ENCODE measurements around the gene KIAA1328.
A peak's percentile ranks its signal among the peaks of the same experiment; 100 is the strongest.
"Not testable (repeated sequence)": the region's sequence is repeated elsewhere in the genome, so short reads cannot be mapped to it uniquely, and the experiment has no call there.

The KIAA1328 gene

DNA sequence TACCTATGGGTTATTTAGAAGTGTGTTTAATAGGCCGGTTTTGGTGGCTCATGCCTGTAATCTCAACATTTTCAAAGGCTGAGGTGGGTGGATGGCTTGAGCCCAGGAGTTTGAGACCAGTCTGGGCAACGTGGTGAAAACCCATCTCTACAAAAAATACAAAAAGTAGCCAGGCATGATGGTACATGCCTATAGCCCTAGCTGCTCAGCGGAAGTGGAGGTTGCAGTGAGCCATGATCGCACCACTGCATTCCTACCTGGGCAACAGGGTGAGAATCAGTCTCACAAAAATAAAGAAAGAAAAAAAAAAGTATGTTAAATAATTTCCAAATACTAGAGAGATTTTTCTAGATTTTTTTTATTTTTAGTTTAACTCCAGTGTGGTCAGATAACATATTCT lies 316.0 kb downstream of the KIAA1328 start:
- no peak for DNase-seq (ENCODE audit: low read depth, low spot score)

DNA sequence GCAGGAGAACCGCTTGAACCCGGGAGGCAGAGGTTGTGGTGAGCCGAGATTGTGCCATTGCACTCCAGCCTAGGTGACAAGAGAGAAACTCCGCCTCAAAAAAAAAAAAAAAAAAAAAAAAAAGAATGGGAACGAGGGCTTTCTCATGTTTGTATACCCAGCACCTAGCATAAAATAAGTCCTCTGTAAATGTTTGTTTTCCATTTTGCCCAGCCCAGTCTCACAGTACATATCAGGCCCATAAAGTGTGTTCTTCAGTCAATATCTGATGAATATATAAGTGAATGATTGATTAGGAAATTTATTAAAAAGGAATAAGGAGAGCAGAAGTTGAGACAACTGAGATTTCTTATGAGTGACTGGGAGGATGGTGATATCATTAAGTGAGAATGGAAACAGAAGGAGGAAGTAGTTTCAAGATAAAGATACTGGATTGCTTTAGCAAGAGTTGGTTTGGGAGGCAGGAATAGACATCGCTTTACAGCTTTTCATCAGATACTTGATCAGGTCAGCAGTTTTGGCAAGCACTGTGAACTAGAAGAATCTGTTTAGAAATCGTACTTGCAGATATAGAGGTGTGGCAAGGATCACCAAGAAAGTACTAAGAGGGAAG lies 327.5 kb downstream of the KIAA1328 start:
- DNase-seq (ENCODE audit: low read depth, low spot score) = no peak

DNA sequence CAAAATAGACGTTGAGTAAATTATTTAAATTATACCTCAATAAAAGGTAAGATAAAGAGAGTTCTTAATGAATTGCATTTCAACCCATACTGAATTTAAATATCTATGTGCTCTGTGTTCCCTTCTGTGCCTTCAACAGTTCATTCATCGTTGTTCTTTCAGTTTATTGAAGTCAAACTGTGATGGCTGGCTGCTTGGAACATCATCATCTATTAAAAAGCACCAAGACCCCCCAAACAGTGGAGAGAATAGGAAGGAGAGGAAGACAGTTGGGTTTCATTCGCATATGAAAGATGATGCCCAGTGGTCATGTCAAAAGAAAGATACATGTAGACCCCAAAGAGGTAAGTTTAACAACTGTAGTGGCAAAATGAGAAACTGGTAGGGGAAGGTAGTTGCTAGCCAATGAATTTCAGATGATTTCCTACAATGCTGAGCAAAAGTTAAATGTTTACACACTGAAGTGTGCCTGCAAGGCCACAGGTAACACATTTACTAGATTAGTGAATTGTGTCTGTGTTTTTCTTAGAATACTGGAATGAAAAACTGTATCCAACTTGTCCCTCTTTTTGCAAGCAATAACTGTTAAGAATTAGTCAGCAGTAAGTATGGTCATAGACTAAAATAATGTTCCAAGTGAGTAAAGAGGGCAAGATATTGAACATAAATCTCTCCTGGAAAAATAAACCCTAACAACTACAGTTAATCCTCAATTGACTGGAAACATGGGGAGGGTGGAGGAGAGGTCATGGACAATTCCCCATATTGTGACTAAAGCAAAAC lies 331.3 kb downstream of the KIAA1328 start:
- DNase-seq (ENCODE audit: low read depth, low spot score) = no peak

DNA sequence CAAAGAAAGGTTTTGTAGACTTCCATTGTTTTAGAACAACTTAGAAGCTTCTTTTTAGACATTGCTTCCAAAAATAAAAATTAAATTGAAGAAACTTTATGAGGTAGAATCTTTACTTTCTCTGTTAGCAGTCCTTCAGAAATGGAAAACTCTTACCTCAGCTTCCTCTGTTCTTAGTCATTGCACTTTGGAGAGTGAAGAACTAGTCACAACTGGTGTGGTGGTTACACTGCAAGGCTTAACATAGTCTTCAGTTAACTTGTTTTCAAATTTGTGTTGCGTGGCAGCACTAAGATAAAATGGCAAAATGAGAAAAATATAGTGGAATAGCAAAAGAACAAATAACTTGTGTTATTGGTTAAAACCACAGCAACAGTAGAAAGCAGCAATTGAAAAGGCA lies 332.6 kb downstream of the KIAA1328 start:
- DNase-seq (ENCODE audit: low read depth, low spot score) = no peak

DNA sequence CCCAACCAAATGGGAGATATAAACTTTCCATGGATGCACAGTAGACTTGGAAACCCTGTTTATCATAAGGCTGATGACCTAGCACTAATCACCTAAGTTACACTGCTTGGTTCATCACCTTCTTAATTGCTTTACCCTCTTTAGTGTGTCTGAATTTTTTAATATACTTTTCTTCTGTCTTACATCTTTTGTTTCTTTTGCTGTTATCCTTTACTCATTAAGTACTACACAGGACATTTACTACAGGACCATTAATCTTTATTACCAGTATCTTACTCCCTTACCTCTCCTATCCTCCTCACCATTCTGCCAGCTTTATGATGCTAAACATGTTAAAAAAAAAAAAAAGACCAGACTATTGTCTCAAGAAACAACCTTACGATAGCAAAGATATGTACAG lies 333.6 kb downstream of the KIAA1328 start:
- DNase-seq (ENCODE audit: low read depth, low spot score) = no peak

DNA sequence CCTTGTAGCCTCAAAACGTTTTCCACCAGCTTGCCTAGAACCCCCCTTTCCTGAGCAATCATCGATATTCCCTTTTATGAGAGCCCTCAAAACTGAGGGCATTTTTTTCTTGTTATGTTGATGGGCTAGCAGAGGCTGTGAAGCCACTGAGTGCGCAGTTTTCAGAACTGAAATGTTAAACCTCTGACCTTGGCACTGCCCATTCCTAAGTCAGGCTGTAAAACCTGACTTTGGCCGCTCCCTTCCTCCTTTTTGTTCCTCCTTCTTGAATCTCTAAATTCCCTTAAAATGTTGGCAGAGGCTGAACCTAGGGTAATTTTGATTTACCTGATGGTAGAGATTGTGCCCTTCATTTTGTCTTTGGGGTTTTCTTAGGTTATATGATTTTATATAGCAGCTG lies 334.2 kb downstream of the KIAA1328 start:
- DNase-seq (ENCODE audit: low read depth, low spot score) = no peak

DNA sequence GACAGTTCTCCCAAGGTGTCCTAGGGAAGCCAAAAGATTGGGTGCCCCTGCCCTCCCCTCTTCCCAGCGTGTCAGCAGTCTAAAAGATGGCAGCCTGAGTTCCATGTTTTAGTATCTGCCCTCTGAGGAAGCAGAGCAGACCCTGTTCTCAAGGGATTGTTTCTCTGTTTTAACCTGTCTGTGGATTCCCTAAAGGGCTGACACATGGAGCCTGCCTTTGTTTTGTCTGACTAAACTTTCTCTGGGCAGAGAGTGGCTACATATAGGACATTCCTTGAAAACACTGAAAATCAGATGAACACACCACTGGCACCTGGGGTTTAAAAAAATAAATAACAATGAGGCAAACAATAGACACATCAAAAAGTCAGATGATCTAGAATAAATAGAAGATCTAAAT lies 337.6 kb downstream of the KIAA1328 start:
- DNase-seq (ENCODE audit: low read depth, low spot score) = no peak

DNA sequence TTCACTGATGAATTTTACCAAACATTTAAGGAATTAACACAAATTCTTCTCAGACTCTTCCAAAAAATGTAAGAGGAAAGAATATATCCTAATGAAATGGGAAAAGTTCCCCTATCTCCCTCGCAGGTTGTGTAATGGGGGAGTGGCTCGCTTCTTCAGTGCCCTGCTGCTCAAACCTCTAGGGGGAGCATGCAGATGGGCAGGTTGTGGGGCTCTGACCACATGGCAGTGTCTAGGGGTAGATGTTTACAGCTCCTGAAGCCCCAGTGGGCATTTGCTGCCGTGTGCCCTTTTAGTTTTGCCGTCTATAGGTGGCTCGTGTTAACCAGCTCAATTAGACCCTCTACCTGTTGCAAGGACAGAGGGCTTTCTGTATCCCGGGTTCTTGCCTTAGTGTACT lies 338.0 kb downstream of the KIAA1328 start:
- not testable (repeated sequence) for DNase-seq (ENCODE audit: low read depth, low spot score)

DNA sequence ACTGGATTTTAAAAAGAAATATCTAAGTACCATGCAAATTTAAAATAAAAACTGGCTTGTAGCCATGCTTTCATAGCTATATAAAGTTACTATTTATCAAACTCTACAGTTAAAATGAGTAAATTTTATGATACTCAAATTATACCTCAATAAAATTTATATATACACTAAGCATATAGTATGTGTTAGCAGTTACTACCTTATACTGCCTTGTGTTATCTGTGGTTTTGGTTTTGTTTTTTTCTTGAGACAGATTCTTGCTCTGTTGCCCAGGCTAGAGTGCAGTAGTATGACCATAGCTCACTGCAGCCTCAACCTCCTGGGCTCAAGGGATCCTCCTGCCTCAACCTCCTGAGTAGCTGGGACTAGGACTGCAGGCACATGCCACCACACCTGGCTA lies 342.1 kb downstream of the KIAA1328 start:
- DNase-seq (ENCODE audit: low read depth, low spot score) = no peak

DNA sequence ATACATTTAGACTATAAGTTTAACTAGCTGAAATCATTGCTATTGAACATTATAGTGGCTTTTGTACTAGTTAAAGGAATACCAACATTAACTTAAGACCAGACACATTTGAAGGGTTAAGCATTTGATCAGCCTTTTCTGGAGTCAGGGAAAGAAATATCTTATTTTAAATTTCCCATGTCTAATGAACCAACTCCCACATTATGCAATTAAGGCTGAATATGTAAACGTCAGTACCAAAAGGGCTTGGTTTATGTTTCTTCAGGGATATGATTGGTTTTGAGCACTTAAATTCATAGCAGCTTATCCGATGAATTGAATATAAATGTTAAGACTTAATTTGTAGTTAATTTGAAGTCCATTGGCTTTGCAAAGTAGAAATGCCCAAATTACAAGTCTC lies 344.5 kb downstream of the KIAA1328 start:
- DNase-seq (ENCODE audit: low read depth, low spot score) = no peak

DNA sequence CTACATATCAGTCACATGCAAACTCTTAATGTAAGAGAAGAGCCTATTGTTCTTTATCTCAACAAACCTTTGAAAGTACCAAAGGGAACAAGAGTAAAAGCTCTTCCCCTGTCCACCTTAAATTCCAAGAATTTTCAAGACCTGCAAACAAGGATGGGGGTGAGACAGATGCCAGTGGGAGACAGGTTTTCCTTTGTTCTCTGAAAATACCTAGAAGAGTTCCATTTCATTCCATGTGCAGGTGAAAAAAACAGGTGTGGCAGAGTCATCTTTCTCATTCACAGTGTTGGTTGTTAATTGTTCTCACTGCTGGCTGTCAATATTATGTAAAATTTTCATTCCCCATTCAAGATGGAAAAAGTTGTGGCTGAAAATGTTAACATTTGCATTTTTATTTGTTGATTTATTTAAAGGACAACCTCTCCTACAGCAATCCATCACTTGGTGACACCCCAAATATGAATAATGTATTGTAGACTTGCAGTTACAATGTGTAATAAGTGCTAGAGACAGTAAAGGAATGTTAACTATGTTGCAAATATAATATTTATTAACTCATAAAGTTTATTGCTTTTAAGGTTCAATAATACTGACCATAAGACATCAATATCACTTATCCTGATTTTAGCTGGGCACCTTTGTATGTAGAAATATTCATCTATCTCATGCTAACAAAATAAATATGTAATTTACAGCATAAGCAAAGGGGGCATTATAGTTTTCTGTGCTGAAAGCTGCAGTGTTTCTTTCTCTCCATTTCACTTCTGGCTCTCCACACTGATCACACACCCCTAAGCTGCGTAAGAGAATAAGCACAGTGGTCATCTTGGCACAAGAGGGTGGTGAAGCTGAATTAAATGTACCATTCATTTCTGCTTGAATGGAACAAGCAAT lies 347.0 kb downstream of the KIAA1328 start:
- DNase-seq (ENCODE audit: low read depth, low spot score) = no peak

DNA sequence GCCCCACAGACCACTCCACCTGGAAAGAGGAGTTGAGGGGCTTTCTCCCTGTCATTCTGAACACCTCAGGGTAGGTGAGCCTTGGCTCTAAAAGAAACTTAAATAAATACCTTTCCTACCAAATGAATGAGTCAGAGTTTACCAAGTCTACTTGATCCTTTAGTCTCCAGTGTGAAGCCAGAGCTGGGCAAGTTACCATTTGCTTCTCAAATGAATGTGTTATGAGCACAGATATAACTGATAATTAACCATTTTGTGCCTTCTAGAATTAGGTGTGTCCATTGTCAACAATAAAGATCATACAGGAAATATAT lies 347.7 kb downstream of the KIAA1328 start:
- no peak for DNase-seq (ENCODE audit: low read depth, low spot score)

DNA sequence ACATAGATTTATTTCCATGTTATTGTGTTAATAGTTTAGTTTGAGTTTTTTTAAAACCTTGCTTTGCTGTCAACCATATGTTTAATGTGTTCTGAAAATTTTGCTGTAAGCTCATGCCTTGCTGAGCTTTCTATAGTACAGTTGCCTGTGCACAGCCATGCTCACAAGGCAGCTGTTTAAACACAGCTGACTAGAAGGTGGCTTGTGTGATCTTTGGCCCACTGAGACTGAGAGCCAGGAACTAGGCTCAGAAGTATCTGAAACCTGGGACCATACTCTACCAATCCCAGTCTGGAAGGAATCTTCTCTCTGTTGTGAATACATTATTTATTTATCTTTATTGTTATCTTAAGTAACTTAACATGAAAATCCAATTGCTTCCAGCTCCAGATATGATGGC lies 350.5 kb downstream of the KIAA1328 start:
- peak; percentile 51 for DNase-seq (ENCODE audit: low read depth, low spot score)

DNA sequence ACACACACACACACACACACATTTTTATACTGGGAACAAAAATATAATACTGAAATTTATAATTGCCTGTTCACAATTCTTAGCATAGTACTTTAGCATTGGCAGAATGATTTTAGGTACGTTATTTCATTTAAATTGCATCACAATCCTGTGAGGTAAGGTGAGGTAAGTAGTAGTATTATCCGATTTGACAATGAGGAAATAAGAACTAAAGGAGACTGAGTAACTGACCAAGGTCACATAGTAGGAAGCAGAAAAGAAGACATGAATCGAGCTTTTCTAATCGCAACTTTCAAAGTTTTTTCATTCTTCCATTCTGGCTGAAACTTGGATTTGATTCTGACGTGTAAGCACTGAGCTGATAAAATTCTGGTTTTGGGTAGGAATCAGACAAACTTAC lies 351.2 kb downstream of the KIAA1328 start:
- DNase-seq (ENCODE audit: low read depth, low spot score) = no peak

DNA sequence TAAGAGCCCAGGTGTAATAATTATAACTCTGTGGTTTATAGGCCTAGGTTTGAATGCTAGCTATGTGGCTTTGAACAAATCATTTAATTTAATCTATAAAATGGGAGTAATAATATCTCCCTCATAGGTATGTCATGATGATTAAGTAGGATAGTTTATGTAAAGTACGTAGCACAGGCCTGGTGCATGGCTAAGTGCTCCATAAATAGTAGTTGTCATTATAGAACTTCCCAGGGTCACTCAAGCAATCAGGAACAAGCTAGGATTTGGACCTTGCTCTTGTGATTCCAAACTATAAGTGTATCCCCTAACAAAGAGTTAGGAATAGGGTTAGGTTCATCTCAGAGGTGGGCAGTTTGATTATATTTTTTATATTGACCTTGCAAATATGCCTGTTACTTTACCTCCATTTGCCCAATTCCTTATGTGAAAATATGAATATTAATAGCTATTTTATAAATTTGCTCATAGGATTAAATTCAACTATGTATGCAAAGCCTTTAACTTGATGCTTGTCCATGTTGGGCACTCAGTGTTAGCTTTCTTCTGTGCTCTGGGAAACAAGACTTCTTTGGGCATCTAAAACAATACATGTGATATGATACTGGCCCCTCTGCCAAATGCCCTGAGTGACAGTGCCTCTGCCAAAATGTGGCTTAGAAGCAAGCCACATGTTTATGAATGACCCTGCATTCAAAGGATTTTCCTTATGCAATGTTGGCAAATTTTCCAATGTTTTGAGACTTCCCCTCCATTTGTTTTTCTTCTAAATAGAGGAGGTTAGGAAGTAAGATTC lies 353.6 kb downstream of the KIAA1328 start:
- DNase-seq (ENCODE audit: low read depth, low spot score) = no peak

DNA sequence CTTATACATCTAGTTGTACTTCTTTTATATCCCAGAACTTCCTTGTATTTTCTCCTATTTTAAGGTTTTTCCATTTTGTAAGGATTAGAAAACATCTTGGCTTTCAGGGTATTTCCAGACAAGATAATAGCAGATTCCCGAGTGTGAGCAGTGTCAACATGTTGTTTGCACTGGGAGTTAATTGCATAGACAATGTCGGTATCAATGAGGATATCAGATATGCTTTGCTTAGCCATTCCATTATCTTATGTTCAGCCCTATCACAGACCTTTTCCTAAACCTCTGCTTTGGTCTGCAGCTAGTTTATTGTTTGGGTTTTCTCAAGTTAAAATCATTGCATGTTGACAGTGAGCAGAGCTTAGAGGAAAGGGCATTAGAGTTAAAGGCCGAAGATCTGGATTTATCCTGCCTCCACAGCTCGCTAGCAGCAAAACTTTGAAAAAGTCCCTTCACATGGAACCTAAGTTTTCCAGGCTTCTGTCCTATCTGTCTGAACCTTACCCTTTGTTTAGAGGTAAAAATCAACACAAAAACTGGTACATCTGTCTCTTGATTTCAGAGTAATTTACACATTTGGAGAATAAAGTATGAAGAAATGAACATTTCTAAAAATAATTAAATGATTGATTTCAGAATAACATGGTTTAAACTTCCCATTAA lies 355.4 kb downstream of the KIAA1328 start:
- no peak for DNase-seq (ENCODE audit: low read depth, low spot score)

DNA sequence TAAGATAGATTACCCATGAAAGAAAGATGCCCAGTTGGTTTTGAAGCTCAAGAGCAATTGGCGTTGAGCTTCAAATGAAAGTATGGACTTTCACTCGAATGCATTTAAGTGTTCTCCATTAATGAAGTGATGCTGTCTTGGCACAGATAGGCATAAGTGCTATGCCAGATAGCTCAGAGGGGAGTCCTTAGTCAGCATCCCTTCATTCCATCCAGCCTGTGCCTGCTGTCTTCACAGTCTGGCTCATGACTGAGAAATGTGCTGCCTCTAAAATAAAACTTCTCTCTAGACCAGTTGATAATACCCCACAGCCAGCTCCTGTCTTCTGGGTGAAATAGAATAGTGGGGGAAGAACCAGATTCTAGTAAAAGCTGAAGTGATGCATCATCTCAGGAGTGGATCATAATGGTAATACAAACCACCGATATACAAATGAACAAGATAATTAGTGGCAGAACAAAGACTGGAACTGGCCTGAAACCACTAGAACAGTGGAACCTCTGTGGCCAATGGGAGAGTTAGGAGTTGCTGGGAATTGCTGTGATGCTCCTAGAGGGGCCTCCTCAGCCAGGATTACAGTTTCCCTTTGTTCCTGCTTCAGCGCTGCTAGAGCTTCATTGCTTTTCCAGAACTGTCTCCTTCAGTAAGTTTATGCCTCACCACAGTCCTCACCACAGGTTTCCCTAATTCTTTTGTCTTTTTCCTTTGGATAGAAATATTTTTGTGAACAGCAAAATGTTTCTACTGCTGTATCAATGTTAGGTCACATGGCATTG lies 359.3 kb downstream of the KIAA1328 start:
- no peak for DNase-seq (ENCODE audit: low read depth, low spot score)

DNA sequence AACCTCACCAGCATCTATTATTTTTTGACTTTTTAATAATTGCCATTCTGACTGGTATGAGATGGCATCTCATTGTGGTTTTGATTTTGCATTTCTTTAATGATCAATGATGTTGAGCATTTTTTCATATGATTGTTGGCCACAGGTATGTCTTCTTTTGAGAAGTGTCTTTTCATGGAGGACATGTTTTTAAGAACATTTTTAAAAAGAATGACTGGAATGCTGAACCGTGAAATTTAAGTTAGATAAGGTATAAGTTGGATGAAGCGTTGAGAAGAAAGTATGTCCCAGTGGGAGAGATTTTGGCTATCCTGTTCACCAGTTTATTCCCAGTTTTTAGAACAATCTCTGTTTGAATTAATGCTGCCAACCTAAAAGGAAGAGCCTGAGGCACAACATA lies 370.8 kb downstream of the KIAA1328 start:
- DNase-seq (ENCODE audit: low read depth, low spot score) = no peak

DNA sequence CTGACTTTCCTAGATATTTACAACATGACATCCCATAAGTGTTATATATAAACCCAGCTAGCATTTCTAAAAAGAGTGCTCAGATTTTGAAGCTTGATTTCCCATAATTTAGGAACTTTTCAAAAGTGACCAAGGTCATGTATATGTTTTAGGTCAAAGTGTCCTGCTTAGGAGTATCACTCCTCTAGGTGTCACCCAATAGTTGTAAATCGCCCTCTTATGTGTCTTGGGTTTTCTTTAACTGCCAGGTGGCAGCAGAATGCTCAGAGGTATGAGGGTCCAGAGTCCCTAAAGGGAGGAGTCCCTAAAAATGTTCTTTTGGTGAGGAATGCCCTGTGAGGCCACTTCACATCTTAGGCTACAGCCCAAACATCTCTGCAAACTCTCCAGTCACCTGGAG lies 378.4 kb downstream of the KIAA1328 start:
- DNase-seq (ENCODE audit: low read depth, low spot score) = no peak

DNA sequence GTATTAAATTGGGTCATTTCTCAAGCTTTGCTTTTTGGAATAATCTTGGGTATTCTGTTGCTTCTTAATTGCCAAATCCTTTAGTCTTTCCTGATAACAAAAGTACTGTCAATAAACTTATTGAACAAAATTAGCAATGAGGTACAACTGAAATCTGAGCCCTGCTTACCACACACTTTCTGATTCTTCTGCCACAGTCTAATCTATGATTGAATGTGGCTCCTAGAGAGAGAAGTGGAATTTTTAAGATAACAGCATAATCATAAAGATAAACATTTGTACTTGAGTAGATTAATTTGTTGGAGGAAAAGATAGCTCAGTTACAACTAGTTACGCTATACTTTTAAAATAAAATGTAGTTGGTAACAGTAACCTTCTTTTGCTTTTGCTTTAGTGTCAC lies 381.9 kb downstream of the KIAA1328 start:
- DNase-seq (ENCODE audit: low read depth, low spot score) = no peak

Measured in brain pericyte (primary cell).